GM19463 (cell line): ENCODE results near the gene KIF1B.
A peak's percentile ranks its signal among the peaks of the same experiment; 100 is the strongest.

Source experiments
- ATAC-seq: cut with Tn5 transposase; IDR thresholded peaks from one replicate; pipeline ENCODE4 v1.9.1; 2021; ENCODE audit warnings: mild to moderate bottlenecking, moderate library complexity; ENCODE audit not compliant: unreplicated experiment

Gene KIF1B, protein sequence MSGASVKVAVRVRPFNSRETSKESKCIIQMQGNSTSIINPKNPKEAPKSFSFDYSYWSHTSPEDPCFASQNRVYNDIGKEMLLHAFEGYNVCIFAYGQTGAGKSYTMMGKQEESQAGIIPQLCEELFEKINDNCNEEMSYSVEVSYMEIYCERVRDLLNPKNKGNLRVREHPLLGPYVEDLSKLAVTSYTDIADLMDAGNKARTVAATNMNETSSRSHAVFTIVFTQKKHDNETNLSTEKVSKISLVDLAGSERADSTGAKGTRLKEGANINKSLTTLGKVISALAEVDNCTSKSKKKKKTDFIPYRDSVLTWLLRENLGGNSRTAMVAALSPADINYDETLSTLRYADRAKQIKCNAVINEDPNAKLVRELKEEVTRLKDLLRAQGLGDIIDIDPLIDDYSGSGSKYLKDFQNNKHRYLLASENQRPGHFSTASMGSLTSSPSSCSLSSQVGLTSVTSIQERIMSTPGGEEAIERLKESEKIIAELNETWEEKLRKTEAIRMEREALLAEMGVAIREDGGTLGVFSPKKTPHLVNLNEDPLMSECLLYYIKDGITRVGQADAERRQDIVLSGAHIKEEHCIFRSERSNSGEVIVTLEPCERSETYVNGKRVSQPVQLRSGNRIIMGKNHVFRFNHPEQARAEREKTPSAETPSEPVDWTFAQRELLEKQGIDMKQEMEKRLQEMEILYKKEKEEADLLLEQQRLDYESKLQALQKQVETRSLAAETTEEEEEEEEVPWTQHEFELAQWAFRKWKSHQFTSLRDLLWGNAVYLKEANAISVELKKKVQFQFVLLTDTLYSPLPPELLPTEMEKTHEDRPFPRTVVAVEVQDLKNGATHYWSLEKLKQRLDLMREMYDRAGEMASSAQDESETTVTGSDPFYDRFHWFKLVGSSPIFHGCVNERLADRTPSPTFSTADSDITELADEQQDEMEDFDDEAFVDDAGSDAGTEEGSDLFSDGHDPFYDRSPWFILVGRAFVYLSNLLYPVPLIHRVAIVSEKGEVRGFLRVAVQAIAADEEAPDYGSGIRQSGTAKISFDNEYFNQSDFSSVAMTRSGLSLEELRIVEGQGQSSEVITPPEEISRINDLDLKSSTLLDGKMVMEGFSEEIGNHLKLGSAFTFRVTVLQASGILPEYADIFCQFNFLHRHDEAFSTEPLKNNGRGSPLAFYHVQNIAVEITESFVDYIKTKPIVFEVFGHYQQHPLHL (N-terminal part only)

DNA sequence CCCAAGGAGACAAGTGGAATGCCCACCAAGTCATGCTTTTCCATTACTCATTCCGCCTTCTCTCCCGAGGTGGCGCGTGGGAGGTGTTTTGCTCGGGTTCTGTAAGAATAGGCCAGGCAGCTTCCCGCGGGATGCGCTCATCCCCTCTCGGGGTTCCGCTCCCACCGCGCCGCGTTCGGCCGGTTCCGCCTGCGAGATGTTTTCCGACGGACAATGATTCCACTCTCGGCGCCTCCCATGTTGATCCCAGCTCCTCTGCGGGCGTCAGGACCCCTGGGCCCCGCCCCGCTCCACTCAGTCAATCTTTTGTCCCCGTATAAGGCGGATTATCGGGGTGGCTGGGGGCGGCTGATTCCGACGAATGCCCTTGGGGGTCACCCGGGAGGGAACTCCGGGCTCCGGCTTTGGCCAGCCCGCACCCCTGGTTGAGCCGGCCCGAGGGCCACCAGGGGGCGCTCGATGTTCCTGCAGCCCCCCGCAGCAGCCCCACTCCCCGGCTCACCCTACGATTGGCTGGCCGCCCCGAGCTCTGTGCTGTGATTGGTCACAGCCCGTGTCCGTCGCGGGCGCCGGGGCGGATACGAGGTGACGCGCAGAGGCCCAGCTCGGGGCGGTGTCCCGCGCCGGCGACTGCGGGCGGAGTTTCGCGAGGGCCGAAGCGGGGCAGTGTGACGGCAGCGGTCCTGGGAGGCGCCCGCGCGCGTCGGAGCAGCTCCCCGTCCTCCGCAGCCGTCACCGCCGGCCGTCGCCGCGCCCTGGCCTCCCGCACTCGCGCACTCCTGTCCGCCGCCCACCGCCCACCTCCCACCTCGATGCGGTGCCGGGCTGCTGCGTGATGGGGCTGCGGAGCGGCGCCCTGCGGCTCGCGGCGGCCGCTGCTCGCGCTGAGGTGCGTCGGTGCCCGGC is at the start of gene KIF1B:
Gene KIF1B (plus strand): TSS at position 666 of the 906 bp plus-strand sequence. CDS start 21,759 bp downstream, outside the sequence.
- peak; percentile 99 for ATAC-seq

GRCh38 chr1:10160907-10161490 is 49.4 kb upstream of the KIF1B start:
- no peak for ATAC-seq

DNA sequence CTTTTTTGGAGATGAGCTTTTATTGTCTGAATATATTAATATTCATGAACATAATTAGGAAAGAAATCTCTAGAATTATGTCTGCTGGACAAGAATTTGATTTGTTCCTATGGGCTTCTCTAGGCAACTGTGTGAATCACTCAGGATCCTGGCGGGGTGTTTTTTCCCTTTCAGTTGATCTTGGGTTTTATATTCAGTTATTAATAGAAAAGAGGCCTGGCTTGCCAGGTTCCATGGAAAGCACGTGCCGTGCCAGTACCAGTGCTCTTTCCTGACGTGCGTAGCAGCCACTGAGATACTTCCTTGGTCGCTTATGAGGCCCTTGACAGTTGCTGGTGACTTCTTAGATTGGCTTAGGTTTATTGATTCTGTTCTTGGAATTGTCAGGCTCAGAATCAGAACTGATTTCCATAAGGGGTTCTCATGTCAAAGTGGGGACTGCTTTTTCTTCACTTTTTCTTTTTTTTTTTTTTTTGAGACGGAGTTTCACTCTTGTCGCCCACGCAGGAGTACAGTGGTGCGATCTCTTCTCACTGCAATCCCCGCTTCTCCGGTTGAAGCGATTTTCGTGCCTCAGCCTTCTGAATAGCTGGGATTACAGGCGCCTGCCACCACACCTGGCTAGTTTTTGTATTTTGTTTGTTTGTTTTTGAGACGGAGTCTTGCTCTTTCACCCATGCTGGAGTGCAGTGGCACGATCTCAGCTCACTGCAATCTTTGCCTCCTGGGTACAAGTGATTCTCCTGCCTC is 48.7 kb upstream of the KIF1B start:
- ATAC-seq, result no peak

DNA sequence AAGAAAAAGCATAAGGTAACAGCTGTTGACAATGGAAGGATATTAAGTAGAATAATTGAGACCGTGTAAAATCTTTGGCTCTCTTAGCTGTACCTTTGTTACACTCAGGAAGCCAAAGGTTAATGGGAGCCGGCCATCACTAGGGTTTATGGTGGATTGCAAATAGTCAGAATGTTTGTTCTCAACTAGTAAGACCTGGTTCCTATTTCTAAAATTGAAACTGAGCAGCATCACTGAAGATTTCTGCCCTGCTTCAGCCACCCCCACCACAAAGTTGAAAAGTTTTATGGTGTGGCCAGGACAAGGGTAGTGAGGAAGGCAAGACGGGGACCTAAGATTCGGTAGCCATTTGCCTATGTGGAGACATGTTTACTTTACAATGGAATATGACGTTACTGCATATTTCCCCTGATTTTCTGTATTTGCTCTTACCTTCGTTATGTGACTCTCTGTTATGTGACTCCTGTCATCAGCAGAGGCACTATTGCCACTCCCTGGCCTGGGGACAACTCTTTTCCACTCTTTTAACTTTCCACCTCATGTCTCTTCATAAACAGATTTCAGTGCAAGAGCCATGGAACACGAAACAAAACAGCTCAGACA is 41.4 kb upstream of the KIF1B start:
- no peak for ATAC-seq

DNA sequence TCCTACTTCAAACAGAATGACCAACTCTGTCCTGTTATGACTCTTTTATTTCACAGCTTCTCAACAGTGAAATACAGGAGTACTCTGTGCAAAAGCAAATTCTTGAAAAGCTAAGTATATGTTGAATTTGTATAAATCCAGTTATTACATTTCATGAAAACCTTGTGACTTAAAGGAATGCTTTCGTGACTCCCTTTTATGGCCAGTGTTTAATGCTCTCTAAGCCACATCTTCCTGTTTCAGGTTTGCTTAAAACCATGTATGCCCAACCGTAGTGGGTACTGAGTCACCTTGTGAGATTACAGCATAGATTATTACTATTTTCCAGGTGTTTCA is 40.2 kb upstream of the KIF1B start:
- ATAC-seq, result peak; percentile 71

GRCh38 chr1:10171105-10171767 is 39.1 kb upstream of the KIF1B start:
- no peak for ATAC-seq

DNA sequence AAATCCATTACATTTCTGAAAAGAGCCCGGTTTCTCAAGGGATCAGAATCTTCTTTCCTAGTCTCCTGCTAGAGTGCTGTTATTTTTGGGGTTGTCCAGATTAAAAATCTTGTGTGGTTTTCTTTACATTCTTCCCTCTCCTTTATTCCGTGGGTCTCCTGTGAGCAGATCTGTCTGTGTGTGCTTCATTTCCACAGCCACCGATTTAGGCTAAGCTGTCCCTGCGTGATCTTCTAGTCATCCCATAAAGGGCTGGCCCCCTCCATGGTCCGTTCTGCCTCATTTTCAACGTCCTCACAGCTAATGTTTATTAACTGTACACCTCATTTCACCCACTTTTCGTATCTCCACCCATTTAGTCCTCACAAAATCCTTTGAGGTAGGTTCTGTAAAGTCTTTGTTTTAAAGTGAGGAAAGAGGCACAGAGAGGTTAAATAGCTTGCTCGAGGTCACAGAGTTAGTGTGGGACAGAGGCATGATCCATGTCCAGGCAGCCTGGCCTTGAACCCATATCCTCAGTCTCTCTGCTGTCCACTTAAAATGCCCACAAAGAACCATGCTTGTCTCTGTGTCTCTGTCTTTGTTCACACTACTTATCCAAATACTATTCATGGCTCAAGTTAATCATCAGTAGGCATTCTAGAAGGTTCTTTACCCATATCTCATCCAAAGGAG is 38.2 kb upstream of the KIF1B start:
- ATAC-seq, result no peak

DNA sequence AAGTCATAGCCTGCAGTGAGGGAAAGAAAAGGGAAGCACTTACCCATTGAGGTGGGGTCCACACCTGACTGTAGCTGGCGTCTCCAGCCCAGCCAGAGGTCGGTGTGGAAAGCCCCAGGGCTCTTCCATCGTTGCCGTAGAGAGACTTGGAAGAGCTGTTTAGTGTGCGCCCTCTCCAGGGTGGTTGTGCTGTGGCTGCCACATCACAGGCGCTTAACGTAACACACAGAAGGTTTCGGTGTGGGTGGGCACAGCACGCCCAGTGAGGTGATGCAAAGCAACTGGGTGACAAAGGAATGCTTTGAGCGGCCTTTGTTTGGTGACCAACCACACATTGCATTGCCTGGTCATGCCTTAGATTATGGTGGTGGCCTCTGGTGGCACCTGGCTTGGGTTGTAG is 36.8 kb upstream of the KIF1B start:
- ATAC-seq, result no peak

GRCh38 chr1:10177876-10178275 is 32.5 kb upstream of the KIF1B start:
- no peak for ATAC-seq

GRCh38 chr1:10178597-10179405 is 31.6 kb upstream of the KIF1B start:
- no peak for ATAC-seq

- no peak for ATAC-seq
Observed at GRCh38 chr1:10179406-10180091, 30.8 kb upstream of the KIF1B start.

GRCh38 chr1:10181154-10181553 is 29.2 kb upstream of the KIF1B start:
- no peak for ATAC-seq

DNA sequence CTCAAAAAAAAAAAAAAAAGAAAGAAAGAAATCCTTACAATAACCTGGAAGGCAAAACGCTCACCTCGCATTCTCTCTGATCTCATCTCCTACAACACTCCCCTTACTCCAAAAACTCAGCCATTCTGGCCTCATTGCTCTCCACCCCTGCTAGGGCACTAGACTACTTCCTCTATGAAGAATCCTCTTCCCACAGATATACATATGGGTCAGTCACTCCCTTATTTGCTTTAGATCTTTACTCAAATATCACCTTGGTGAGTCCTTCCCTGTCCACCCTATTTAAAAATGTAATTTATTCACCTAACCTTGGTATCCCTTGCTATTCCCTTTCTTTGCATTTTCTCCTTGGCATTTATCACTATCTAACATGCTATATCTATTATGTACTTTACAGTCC is 24.6 kb upstream of the KIF1B start:
- ATAC-seq, result no peak

- no peak for ATAC-seq
Observed at GRCh38 chr1:10186331-10187025, 23.9 kb upstream of the KIF1B start.

DNA sequence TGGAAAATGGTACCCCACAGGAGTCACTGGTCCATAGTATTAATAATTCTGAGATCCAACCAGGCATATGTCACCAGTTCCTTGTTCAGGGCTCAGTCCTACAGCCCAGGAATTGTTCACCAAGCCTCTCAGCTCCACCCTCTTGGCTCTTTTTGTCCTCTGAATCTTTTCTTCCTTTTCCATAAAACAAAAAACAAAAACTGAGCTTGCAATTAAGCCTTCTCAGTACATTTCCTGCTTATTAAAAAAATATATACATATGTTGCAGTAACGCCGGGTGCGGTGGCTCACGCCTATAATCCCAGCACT is 23.4 kb upstream of the KIF1B start:
- ATAC-seq, result no peak

DNA sequence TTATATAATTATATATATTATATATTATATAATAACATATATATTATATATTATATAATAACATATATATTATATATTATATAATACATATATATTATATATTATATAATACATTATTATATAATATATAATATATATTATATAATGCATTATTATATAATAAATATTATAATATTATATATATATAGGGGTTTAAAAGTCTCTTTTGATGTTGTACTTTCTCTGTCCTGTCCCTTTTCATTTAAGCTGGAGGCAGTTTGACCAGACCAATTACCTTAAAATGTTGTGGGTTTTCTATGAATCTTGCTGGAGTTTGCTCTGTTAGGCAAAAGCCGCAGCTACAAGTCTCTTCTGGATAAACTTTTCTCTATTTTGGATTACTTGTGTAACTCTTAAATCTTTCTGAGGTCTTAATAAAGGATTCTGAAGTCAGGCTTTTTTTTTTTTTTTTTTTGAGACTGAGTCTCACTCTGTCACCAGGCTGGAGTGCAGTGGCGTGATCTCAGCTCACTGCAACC is 22.2 kb upstream of the KIF1B start:
- ATAC-seq, result no peak
